ENCODE data around the gene CRX.
A peak's percentile ranks its signal among the peaks of the same experiment; 100 is the strongest.

GRCh38 chr19:47848823-47849473 is 27.2 kb downstream of the CRX start:
- TF ChIP-seq CTCF (IDR thresholded peaks at IDR 0.05) (peak in 1 of 7 experiments; percentile 9), POLR2AphosphoS5 (IDR thresholded peaks at IDR 0.05) (no peak), POLR2A (IDR thresholded peaks at IDR 0.05) (no peak)

All from stomach (tissue), 4 donors.